Uterus (tissue), 2 donors: ENCODE results near the gene NFIC.

Experiments
- POLR2A ChIP-seq, 2 donors: fragments of 450-650 bp; IDR thresholded peaks; one replicate each; pipeline ENCODE4 v1.6.1; 2016; ENCODE audit warnings: antibody characterized with exemption in 2 of 2, mild to moderate bottlenecking in 1 of 2, moderate library complexity in 1 of 2
- TF ChIP-seq, protein P1 (sequence below), 4 experiments: fragments of 200-600 bp in 2 of 4; fragments of 450-650 bp in 2 of 4; sonication (generic) in 2 of 4; IDR thresholded peaks; one replicate each; pipeline ENCODE4 v1.5.1; 2016 to 2019; ENCODE audit warnings: antibody characterized with exemption in 4 of 4, mild to moderate bottlenecking in 2 of 4, moderate library complexity in 1 of 4

DNA sequence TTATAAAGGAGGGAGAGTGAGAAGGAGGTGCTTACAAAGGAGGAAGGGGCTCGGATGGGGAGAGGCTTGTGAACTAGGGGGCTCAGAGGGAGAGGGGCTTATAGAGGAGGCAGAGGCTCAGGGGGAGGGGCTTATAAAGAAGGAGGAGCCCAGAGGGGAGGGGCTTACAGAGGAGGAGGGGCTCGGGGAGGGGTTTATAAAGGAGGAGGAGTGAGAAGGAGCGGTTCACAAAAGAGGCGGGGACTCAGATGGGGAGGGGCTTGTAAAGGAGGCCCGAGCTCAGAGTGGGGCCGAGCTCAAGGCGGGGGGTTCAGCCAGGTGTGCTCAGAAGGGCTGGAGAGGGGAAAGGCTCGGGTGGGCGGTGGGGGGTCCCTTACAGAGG, 113.4 kb downstream of the NFIC start:
- TF ChIP-seq, protein P1, sequence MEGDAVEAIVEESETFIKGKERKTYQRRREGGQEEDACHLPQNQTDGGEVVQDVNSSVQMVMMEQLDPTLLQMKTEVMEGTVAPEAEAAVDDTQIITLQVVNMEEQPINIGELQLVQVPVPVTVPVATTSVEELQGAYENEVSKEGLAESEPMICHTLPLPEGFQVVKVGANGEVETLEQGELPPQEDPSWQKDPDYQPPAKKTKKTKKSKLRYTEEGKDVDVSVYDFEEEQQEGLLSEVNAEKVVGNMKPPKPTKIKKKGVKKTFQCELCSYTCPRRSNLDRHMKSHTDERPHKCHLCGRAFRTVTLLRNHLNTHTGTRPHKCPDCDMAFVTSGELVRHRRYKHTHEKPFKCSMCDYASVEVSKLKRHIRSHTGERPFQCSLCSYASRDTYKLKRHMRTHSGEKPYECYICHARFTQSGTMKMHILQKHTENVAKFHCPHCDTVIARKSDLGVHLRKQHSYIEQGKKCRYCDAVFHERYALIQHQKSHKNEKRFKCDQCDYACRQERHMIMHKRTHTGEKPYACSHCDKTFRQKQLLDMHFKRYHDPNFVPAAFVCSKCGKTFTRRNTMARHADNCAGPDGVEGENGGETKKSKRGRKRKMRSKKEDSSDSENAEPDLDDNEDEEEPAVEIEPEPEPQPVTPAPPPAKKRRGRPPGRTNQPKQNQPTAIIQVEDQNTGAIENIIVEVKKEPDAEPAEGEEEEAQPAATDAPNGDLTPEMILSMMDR (IDR thresholded peaks at IDR 0.05): no peak
- TF ChIP-seq POLR2A (IDR thresholded peaks at IDR 0.05): no peak
